ENCODE measurements around the gene ARMS2. TPM values are rescaled to one million over a fixed set of nuclear protein-coding genes. Genes with fewer than 3 reads are reported as not detected.

The ARMS2 gene
- total and polyA plus RNA-seq, 2 of the 13 experiments (the other 11 are each of a cell fraction or from before 2014, with no cell fraction given): not detected

GRCh38 chr10:122505011-122505410 is 50.6 kb downstream of the ARMS2 start:
- Histone ChIP-seq H3K9ac (ENCODE audit: insufficient read depth, low read depth, low read length) (no peak overlapping the region), H3K4me2 (ENCODE audit: low read depth, low read length) (no peak overlapping the region), H4K20me1 (ENCODE audit: insufficient read depth, low read length) (no peaks in the 10 kb centered on the region), H3K27me3 (ENCODE audit: control insufficient read depth in 1 of 2, insufficient read depth in 2 of 2, low read length in 2 of 2) (peaks cover 5 to 39% of the 10 kb centered on the region in 2 experiments; a peak in 4 of 5 replicates), H3K36me3 (replicated peaks in 1 of 2; ENCODE audit: control insufficient read depth in 1 of 2, insufficient read depth in 2 of 2, low read length in 2 of 2) (no peaks in the 10 kb centered on the region), H3K4me1 (ENCODE audit: insufficient read depth, low read length) (no peaks in the 10 kb centered on the region), H2AFZ (ENCODE audit: low read length) (no peak overlapping the region), H3K9me3 (ENCODE audit: low read length) (no peaks in the 10 kb centered on the region), H3K79me2 (ENCODE audit: insufficient read depth, low read length) (no peaks in the 10 kb centered on the region), H3K27ac (ENCODE audit: extremely low read length, insufficient read depth, low read length) (no peak overlapping the region), H3K4me3 (replicated peaks in 1 of 3; ENCODE audit: insufficient read depth in 1 of 3, low read depth in 2 of 3, low read length in 3 of 3) (no peak overlapping the region)
- no TSS peak for BruUV-seq (replicated peaks)
- ATAC-seq (no peak), DNase-seq (ENCODE audit: low spot score) (no peak), FAIRE-seq (no peak)
- 44% methylated on average over 3 of the region's 5 CpGs for WGBS (ENCODE audit: low lambda C conversion rate)
- ChIA-PET POLR2A (no interaction called here), CTCF (ENCODE audit: low intra/inter-chr PET ratio, low total read pairs) (no interaction called here)
- intact Hi-C loops (cut with micrococcal nuclease; ENCODE audit: unreplicated experiment): no loop called here
- peak; percentile 74 for TF ChIP-seq ZNF629 (CRISPR knock-in tag; conservative IDR thresholded peaks at IDR 0.05)
- TF ChIP-seq RCOR2 (CRISPR knock-in tag; IDR thresholded peaks at IDR 0.05): no peak
- TF ChIP-seq ETS1 (CRISPR knock-in tag; IDR thresholded peaks at IDR 0.05): no peak
- TF ChIP-seq ZEB1 (IDR thresholded peaks at IDR 0.05; ENCODE audit: insufficient replicate concordance, low read depth): no peak
- in situ Hi-C loops (cut with HindIII; ENCODE audit: extremely low pct_ligation_motif_present, low pct_unique_long_range_greater_than_20kb): no loop called here

GRCh38 chr10:122505885-122506645 is 51.6 kb downstream of the ARMS2 start:
- Histone ChIP-seq H3K4me1 (ENCODE audit: insufficient read depth, low read length) (no peaks in the 10 kb centered on the region), H3K9ac (ENCODE audit: insufficient read depth, low read depth, low read length) (no peak overlapping the region), H3K27me3 (ENCODE audit: control insufficient read depth in 1 of 2, insufficient read depth in 2 of 2, low read length in 2 of 2) (peaks cover 5 to 42% of the 10 kb centered on the region in 2 experiments; a peak in 4 of 5 replicates), H3K36me3 (replicated peaks in 1 of 2; ENCODE audit: control insufficient read depth in 1 of 2, insufficient read depth in 2 of 2, low read length in 2 of 2) (no peaks in the 10 kb centered on the region), H3K4me2 (ENCODE audit: low read depth, low read length) (no peak overlapping the region), H3K4me3 (replicated peaks in 1 of 3; ENCODE audit: insufficient read depth in 1 of 3, low read depth in 2 of 3, low read length in 3 of 3) (no peak overlapping the region), H3K79me2 (ENCODE audit: insufficient read depth, low read length) (no peaks in the 10 kb centered on the region), H4K20me1 (ENCODE audit: insufficient read depth, low read length) (no peaks in the 10 kb centered on the region), H3K27ac (ENCODE audit: extremely low read length, insufficient read depth, low read length) (no peak overlapping the region), H2AFZ (ENCODE audit: low read length) (no peak overlapping the region), H3K9me3 (ENCODE audit: low read length) (no peaks in the 10 kb centered on the region)
- ATAC-seq (no peak), DNase-seq (ENCODE audit: low spot score) (no peak), FAIRE-seq (no peak)
- CTCF ChIA-PET (ENCODE audit: low intra/inter-chr PET ratio, low total read pairs): no interaction called here
- POLR2A ChIA-PET: no interaction called here
- in situ Hi-C loops (cut with HindIII; ENCODE audit: extremely low pct_ligation_motif_present, low pct_unique_long_range_greater_than_20kb): no loop called here
- intact Hi-C loops (cut with micrococcal nuclease; ENCODE audit: unreplicated experiment): no loop called here
- WGBS (ENCODE audit: low lambda C conversion rate): 60% methylated on average over 10 of the region's 15 CpGs
- no peak for TF ChIP-seq NAIF1 (CRISPR knock-in tag; IDR thresholded peaks at IDR 0.05; ENCODE audit: borderline replicate concordance)
- TF ChIP-seq ATF1 (CRISPR knock-in tag; IDR thresholded peaks at IDR 0.05): no peak
- no peak for TF ChIP-seq ZNF260 (CRISPR knock-in tag; IDR thresholded peaks at IDR 0.05; ENCODE audit: borderline replicate concordance, low read depth)
- no peak for TF ChIP-seq HOXA5 (CRISPR knock-in tag; IDR thresholded peaks at IDR 0.05)
- no peak for TF ChIP-seq HDAC6 (IDR thresholded peaks at IDR 0.05; ENCODE audit: low read depth, low read length)
- TF ChIP-seq ZNF614 (CRISPR knock-in tag; IDR thresholded peaks at IDR 0.05; ENCODE audit: borderline replicate concordance): no peak
- TF ChIP-seq RBM39 (IDR thresholded peaks at IDR 0.05; ENCODE audit: low read depth, low read length, poor library complexity, severe bottlenecking): no peak
- no peak for TF ChIP-seq ZIK1 (CRISPR knock-in tag; IDR thresholded peaks at IDR 0.05; ENCODE audit: borderline replicate concordance, low read depth)
- no TSS peak for BruUV-seq (replicated peaks)

All from HepG2 (cell line).